Skeletal muscle tissue (tissue), 4 donors: Measurements from ENCODE around the gene UBTD1. TPM values are rescaled to one million over a fixed set of nuclear protein-coding genes. Genes with fewer than 3 reads are reported as not detected.

Experiments used
- H3K27ac ChIP-seq: one replicate; pipeline ENCODE4 v1.7.0; 2013; ENCODE audit warnings: mild to moderate bottlenecking, low read depth, low read length, inconsistent platforms
- H3K27me3 ChIP-seq, 3 donors: one replicate each; pipeline ENCODE4 v1.7.0; 2013; ENCODE audit warnings: low read length in 3 of 3; ENCODE audit not compliant: control insufficient read depth in 3 of 3, insufficient read depth in 3 of 3
- H3K36me3 ChIP-seq, 3 donors: one replicate each; pipeline ENCODE4 v1.7.0; 2013; ENCODE audit warnings: low read length in 3 of 3; ENCODE audit not compliant: control insufficient read depth in 3 of 3, insufficient read depth in 3 of 3
- H3K4me1 ChIP-seq, 3 donors: one replicate each; pipeline ENCODE4 v1.7.0; 2013; ENCODE audit warnings: low read length in 3 of 3, mild to moderate bottlenecking in 3 of 3; ENCODE audit not compliant: control insufficient read depth in 3 of 3, insufficient read depth in 3 of 3
- H3K4me3 ChIP-seq, 3 donors: one replicate each; pipeline ENCODE4 v1.7.0; 2013; ENCODE audit warnings: low read length in 3 of 3
- H3K9ac ChIP-seq, 3 donors: one replicate each; pipeline ENCODE4 v1.7.0; 2013; ENCODE audit warnings: low read length in 3 of 3, mild to moderate bottlenecking in 3 of 3, moderate library complexity in 2 of 3, low read depth in 1 of 3
- H3K9me3 ChIP-seq, 3 donors: one replicate each; pipeline ENCODE4 v1.7.0; 2013; ENCODE audit warnings: low read length in 3 of 3; ENCODE audit not compliant: control insufficient read depth in 3 of 3
- total RNA-seq: library from RNA; depleted of rRNA; stranded (reverse); fragments of >200 nt; gene quantifications from one replicate; pipeline ENCODE4 v1.2.3, GENCODE V29; 2014
- donor health status: Osteomylitis.

UBTD1 gene, protein sequence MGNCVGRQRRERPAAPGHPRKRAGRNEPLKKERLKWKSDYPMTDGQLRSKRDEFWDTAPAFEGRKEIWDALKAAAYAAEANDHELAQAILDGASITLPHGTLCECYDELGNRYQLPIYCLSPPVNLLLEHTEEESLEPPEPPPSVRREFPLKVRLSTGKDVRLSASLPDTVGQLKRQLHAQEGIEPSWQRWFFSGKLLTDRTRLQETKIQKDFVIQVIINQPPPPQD
- 8.4 TPM for total RNA-seq

DNA sequence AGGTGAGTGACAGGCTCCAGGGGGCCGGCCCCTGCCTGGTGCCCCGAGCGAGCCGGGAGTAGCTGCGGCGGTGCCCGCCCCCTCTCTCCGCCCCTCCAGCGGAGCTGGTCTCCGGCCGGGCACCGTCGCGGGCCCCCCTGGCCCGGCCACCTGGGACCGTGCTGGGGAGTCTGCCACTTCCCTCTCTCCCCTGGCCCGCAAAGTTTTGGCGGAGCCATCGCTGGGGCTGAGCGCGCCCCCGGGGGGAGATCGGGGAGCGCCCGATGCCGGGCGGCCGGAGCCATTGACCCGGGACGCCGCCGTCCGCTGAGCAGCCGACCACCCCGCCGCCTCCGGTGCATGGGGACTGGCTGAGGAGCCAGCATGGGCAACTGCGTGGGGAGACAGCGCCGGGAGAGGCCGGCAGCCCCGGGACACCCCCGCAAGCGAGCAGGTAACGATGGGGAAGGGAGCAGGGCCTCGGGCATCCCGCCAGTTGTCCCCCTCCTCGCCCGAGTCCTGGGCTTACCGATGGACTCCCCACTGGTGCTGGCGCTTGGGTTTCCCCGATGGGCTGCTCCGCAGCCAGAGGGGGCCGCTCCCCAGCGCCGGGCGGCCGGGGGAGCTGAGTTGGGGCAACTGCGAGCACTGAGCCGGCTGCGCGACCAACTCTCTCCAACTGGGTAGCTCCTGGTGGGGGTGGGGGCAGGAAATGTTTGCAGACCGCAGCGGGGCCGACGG, at the start of gene UBTD1:
TSS of gene UBTD1 (plus strand) at position 84 of the 720 bp plus-strand sequence. CDS start at position 364, 280 bp downstream.
- H3K9me3 ChIP-seq: no peaks in the 10 kb centered on the region
- H3K4me3 ChIP-seq: peak within 1 kb of the TSS; percentile 99 to 100 (median 99)
- H3K27ac ChIP-seq: peak within 1 kb of the TSS; percentile 94
- peak within 1 kb of the TSS; percentile 96 to 98 (median 97) for H3K9ac ChIP-seq
- H3K4me1 ChIP-seq: peaks cover 35 to 69% (median 44%) of the 10 kb centered on the region in 3 donors
- no peaks in the 10 kb centered on the region for H3K27me3 ChIP-seq
- H3K36me3 ChIP-seq: no peaks in the 10 kb centered on the region

DNA sequence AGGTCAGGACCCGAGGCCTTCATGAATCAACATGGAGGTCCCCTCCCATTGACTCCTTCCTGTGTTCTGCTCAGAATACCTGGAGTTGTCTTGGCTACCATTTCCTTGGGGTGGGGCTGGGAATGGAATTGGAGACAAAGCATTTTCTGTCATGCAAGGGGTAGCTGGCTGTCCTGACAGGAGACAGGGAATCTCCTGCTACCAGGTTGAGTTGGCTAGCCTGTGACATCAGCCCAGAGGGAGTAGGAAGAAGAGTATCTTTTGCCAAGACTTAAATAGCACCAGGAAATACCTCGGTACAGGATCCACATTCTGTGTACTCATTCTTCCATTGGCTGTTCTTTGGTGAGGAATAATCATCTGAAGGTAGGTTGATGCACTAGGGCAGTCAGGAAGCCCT, 47.9 kb upstream of the UBTD1 start:
- Histone ChIP-seq H3K9ac (no peak overlapping the region), H3K27me3 (no peaks in the 10 kb centered on the region), H3K4me1 (peaks cover 22 to 33% (median 31%) of the 10 kb centered on the region in 3 donors), H3K27ac (no peak overlapping the region), H3K4me3 (no peak overlapping the region), H3K36me3 (peaks cover 13 to 22% (median 13%) of the 10 kb centered on the region in 3 donors), H3K9me3 (no peaks in the 10 kb centered on the region)

DNA sequence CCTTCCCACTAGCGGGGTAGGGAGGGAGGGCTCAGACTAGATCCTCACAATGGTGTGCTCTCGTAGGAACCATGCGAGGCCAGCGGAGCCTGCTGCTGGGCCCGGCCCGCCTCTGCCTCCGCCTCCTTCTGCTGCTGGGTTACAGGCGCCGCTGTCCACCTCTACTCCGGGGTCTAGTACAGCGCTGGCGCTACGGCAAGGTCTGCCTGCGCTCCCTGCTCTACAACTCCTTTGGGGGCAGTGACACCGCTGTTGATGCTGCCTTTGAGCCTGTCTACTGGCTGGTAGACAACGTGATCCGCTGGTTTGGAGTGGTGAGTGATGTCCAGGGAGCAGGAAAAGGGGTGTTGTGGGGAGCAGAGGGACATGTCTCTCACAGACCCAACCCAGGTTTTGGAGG, 47.1 kb upstream of the UBTD1 start:
- Histone ChIP-seq H3K9me3 (no peaks in the 10 kb centered on the region), H3K4me3 (no peak overlapping the region), H3K9ac (no peak overlapping the region), H3K27me3 (no peaks in the 10 kb centered on the region), H3K36me3 (peaks cover 13 to 29% (median 21%) of the 10 kb centered on the region in 3 donors), H3K27ac (no peak overlapping the region), H3K4me1 (peaks cover 18 to 33% (median 31%) of the 10 kb centered on the region in 3 donors)

DNA sequence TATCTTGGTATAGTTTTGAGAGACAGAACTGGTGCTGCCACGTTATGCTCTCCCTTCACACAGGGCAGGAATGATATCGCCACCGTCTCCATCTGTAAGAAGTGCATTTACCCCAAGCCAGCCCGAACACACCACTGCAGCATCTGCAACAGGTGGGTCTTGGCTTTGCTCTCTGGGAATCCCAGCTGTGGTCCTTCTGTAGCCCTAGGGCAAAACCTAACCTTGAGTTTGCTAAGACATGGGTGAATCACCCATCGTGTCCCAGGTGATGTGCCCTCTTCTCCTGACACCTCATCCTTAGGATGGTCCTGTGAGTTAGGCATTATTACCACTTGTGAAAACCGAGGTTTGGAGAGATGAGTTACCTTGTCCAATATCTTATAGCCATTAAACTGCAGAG, 46.4 kb upstream of the UBTD1 start:
- no peak overlapping the region for H3K9ac ChIP-seq
- H3K4me3 ChIP-seq: no peak overlapping the region
- no peaks in the 10 kb centered on the region for H3K27me3 ChIP-seq
- peaks cover 20 to 37% (median 27%) of the 10 kb centered on the region in 3 donors for H3K36me3 ChIP-seq
- no peaks in the 10 kb centered on the region for H3K9me3 ChIP-seq
- no peak overlapping the region for H3K27ac ChIP-seq
- H3K4me1 ChIP-seq: peaks cover 11 to 26% (median 25%) of the 10 kb centered on the region in 3 donors

DNA sequence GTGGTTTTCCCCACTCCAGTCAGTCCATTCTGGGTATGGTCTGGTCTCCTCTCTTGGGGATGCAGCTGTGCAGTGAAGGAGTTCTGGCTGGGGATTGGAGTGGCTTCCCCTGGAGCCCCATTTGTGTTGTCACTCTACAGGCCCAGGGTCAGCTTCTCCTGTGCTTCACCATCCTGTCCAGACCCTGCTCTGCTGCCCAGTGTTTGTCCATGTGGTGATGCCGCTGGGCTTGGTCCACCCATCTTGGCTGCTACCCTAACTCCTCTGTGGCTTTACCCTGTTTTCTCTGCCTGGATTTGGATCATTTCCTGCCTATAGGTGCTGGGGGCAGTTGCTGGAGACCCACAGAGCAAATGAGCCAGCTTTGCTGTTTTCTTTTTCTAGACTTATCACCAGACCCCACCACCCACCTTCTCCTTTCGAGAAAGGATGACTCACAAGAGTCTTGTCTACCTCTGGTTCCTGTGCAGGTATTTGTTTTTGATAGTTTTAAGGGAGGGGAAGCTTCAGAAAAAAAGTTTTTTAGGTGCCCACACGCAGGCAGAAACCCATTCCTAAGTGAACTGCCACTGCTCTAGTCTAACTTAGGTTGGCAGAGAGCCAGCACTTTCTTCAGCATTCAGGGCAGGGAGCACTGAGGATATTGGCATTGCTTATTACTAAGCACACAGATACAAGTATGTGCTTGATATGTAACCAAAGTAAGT, 44.2 kb upstream of the UBTD1 start:
- H3K27me3 ChIP-seq: no peaks in the 10 kb centered on the region
- H3K27ac ChIP-seq: peak overlapping the region; percentile 9
- peaks cover 11 to 24% (median 17%) of the 10 kb centered on the region in 3 donors for H3K4me1 ChIP-seq
- no peak overlapping the region for H3K4me3 ChIP-seq
- no peaks in the 10 kb centered on the region for H3K9me3 ChIP-seq
- no peak overlapping the region for H3K9ac ChIP-seq
- H3K36me3 ChIP-seq: peaks cover 36 to 53% (median 45%) of the 10 kb centered on the region in 3 donors

DNA sequence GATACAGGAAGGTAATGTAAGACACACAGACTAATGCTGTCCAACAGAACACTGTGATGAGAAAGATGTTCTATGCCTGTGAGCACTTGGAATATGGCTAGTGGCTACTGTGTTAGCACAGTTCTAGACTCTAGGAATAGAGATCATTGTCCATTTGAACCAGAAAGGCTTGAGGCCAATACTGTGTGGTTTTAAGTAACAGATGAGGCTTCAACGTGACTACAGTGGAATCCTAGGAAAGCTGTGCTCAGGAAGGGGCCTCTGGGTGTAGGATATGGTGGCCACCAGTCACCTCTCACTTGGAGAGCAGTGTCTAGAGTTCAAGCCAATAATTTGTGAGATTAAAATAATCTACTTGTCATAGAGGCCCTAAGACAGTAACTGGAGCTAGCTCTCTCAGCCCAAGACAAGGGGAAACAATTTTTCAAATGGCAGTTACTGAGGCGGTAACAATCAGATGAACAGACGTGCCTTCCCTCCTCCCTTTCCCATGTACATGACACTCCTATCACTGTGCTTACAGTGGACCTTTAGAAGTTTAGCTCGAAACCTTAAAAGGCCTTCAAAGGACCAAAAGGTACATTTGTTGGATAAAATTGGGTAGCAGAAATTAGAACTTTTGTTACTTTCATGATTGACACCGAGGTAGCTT, 42.6 kb upstream of the UBTD1 start:
- Histone ChIP-seq H3K9me3 (no peaks in the 10 kb centered on the region), H3K27me3 (no peaks in the 10 kb centered on the region), H3K27ac (no peak overlapping the region), H3K4me1 (peaks cover 2 to 13% (median 9%) of the 10 kb centered on the region in 3 donors), H3K36me3 (peaks cover 50 to 70% (median 62%) of the 10 kb centered on the region in 3 donors), H3K4me3 (no peak overlapping the region), H3K9ac (no peak overlapping the region)

DNA sequence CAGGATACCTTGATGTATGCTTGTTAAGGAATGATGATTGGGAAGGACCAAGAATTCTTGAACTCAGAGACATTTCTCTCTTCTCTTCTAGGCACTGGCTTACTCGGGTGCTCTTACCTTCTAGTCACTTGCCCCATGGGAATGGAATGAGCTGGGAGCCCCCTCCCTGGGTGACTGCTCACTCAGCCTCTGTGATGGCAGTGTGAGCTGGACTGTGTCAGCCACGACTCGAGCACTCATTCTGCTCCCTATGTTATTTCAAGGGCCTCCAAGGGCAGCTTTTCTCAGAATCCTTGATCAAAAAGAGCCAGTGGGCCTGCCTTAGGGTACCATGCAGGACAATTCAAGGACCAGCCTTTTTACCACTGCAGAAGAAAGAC, 42.0 kb upstream of the UBTD1 start:
- Histone ChIP-seq H3K27ac (no peak overlapping the region), H3K4me1 (peaks cover 2 to 13% (median 8%) of the 10 kb centered on the region in 3 donors), H3K36me3 (peaks cover 55 to 75% (median 67%) of the 10 kb centered on the region in 3 donors), H3K27me3 (no peaks in the 10 kb centered on the region), H3K9ac (no peak overlapping the region), H3K4me3 (no peak overlapping the region), H3K9me3 (no peaks in the 10 kb centered on the region)

DNA sequence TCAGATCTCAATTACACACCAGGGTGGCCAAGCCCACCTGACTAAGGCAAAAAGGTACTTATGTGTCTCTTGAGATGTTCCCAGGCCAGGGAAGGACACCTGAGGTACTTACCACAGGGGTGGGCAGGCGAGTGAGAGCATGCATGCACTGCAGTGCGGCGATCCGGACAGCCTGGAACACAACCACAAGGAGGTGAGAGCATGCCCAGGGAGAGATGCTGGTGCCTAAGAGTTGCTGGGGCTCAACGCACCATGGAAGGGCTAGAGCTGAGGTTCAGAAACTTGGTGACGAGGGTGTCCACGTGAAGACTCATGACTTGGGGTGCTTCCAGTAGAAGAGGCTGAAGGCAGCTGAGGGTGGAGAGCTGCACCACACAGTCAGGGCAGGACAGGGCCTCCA, 39.6 kb upstream of the UBTD1 start:
- H3K4me3 ChIP-seq: no peak overlapping the region
- no peaks in the 10 kb centered on the region for H3K27me3 ChIP-seq
- no peaks in the 10 kb centered on the region for H3K9me3 ChIP-seq
- H3K27ac ChIP-seq: no peak overlapping the region
- peaks cover 63 to 80% (median 80%) of the 10 kb centered on the region in 3 donors for H3K36me3 ChIP-seq
- peaks cover 5 to 13% (median 11%) of the 10 kb centered on the region in 3 donors for H3K4me1 ChIP-seq
- no peak overlapping the region for H3K9ac ChIP-seq

DNA sequence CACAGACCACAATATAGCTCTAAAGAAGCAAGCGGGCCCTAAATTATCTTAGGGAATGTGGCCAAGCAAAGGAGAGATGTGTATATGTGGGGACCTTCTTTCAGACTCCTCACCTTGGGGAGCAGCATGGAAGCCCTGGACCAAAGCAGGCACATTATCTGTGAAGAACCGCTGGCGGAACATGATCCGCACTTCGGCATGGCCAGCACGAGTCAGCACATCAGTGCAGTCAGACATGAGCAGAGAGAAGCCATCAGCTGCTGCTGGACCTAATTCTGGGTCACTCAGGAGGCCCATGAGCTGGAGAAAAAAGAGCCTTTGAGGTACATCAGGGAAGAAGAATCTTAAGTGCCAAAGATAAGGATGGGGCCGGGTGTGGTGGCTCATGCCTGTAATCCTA, 38.8 kb upstream of the UBTD1 start:
- H3K27ac ChIP-seq: no peak overlapping the region
- H3K4me1 ChIP-seq: peaks cover 5 to 8% (median 6%) of the 10 kb centered on the region in 3 donors
- H3K27me3 ChIP-seq: no peaks in the 10 kb centered on the region
- H3K4me3 ChIP-seq: no peak overlapping the region
- no peak overlapping the region for H3K9ac ChIP-seq
- H3K9me3 ChIP-seq: no peaks in the 10 kb centered on the region
- H3K36me3 ChIP-seq: peaks cover 64 to 81% (median 80%) of the 10 kb centered on the region in 3 donors
